Esophagus muscularis mucosa (tissue), 3 donors: ENCODE results near the gene MICB.

Experiments used
- CTCF ChIP-seq, 3 experiments: fragments of 200-600 bp in 2 of 3; fragments of 450-650 bp in 1 of 3; sonication (generic) in 2 of 3; IDR thresholded peaks; one replicate each; pipeline ENCODE4 v1.5.1; 2017 to 2019; ENCODE audit warnings: antibody characterized with exemption in 3 of 3, mild to moderate bottlenecking in 2 of 3, moderate library complexity in 1 of 3
- POLR2A ChIP-seq: fragments of 450-650 bp; IDR thresholded peaks from one replicate; pipeline ENCODE4 v1.6.1; 2017; ENCODE audit warnings: antibody characterized with exemption, moderate library complexity, mild to moderate bottlenecking, low read depth

GRCh38 chr6:31470801-31471200, 27.1 kb upstream of the MICB start:
- TF ChIP-seq CTCF (IDR thresholded peaks at IDR 0.05) = no peak
- TF ChIP-seq POLR2A = no peak
